IPS-NIHi11 (cell line): ENCODE data around the gene ANO3.

Source experiments
- DNase-seq: peaks from one replicate; pipeline ENCODE4 v3.0.0; 2012; ENCODE audit warnings: mixed read lengths, low spot score

ANO3 gene

DNA sequence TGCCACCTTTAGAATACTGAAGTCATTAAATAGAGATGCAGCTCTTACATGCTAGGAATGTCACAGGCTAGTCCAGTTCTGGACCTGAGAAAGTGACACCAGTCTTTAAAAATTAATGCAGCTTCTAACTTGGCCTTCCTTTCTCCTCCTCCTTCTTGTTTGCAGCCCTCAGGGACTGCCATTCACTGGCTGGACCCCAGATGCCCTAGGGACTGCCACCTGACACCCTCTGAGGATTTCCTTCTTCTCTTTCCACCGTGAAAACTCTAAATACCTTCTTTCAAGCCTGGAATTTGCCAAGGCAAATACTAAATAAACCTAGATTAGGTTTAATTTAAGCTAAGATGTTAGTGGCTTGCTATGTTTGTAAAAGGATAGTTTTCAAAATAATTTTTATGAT, 161.7 kb downstream of the ANO3 start:
- DNase-seq, result peak; percentile 16

DNA sequence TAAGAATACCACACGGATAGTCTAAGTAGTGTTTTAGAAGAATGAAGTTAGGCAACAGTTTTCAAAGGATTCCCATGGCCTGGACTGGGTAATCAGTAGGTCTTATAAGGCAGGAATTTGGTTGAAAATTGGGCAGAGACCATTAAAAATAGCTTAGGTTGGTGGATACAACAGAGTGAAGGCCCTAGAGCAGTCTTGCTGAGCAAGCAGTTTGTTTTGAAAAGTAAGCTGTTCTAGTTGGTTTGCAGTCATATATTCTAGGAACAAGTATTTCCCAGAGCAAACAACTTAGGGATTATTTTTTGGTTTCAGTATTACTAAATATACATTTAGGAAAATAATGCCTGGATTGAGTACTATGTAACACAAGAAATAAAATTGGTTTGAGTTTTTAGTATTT, 175.3 kb downstream of the ANO3 start:
- DNase-seq, result no peak

DNA sequence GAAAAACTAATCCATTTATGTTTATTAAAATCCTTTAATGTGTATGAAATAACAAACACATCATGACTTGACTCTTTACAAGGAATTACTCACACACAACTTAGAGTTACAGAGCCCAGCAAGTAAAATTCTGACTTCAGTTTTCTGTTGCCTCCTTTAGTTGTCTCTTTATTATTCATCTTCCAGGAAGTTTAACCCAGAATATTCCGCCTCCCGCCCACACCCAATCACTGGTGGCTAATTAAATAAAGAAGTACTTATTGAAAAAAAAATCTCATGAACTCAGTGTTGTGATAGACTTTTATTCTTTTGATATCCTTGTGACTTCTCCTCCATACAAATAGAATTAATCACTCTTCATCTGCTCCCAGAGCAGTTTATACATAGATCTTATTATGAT, 178.2 kb downstream of the ANO3 start:
- DNase-seq, result no peak

DNA sequence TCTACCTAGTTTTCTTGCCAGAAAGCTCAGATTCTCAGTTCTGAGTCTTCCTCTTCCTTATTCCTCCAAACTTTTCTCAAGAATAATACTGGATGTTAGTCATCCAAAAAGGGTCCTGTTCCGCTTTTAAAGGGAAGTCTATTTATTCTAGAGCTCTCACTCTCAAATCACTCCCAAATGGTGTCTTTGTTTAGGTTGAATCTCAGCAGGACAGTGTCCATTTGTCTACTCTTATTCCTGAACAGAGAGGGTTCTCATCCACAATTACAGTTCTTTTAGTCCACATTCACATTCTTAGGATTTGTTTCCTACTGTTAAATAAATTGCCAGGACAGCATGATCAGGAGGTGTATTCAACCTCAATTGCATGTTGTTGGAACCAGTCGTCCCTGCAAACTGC, 178.8 kb downstream of the ANO3 start:
- no peak for DNase-seq

DNA sequence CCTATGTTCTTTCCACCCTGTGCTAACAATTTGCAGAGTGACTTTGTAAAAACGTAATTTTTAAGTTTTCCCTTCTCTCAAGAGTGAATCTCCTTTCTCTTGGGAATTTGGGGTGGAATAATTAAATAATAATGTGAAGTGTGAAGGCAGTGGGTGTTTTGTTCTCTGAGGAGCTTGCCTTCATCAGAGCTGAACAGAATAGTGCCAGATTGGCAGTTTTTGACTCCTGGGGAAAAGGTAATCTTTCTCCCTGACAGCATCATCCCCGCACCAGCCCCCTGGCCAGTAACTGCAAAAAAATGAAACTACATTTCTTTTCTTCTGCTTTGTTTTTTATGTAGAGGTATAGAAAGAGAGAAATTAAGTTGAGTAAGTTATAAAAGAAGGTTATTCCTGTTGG, 180.3 kb downstream of the ANO3 start:
- DNase-seq, result no peak

DNA sequence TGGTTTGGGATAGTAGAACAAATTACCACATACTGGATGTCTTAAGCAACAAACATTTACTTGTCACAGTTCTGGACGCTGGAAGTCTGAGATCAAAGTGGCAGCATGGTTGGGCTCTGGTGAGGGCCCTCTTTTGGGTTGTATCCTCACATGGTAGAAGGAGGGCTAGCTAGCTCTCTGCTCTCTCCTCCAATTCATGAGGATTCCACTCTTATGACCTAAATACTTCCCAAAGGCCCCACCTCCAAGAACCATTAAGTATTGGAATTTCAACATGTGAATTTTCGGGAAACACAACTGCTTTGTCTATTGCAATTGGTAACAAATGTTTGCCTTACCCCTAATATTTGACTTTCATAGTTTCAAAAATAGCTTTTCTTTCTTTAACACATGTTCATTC, 187.5 kb downstream of the ANO3 start:
- no peak for DNase-seq

DNA sequence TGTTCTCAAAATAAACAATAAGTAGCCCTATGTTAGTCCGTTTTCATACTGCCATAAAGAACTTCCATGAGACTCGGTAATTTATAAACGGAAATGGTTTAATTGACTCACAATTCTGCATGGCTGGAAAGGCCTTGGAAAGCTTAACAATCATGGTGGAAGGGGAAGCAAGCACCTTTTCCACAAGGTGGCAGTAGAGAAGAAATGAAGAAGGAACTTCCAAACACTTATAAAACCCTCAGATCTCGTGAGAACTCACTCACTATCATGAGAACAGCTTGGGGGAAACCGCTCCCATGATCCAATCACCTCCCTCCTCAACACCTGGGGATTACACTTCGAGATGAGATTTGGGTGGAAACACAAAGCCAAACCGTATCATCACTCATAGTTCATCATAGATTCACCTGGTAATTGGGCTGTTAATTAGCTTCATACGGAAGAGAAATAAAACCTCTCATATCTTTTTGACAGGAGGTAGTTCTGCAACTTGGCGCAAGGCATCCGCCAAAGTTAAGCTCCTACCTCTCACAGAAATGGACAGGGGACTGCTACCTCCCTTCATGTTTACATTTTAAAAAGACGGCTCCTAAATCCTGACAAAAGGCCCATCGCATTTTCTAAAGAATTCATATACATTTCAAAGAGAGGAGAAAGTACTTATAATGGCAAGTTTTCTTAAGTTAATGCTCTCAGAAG, 191.1 kb downstream of the ANO3 start:
- peak; percentile 40 for DNase-seq

DNA sequence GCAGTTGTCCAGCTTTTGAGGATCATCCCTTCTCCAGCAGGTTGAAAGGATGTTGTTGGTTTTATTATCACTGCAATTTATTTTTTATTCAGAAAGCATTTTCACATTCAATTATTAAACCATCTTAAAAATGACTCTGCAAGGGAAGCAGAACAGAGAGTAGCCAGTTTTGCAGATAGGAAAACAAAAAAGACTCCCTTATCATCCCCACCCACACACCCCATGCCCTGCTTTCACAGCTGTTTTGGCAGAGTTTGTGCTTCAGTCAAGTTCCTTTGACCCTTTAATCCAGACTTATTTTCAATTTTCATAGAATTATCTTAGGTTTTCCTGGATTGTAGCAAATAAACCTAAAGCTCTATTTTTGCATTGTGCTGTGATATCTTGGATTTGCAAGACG, 195.8 kb downstream of the ANO3 start:
- DNase-seq, result no peak

DNA sequence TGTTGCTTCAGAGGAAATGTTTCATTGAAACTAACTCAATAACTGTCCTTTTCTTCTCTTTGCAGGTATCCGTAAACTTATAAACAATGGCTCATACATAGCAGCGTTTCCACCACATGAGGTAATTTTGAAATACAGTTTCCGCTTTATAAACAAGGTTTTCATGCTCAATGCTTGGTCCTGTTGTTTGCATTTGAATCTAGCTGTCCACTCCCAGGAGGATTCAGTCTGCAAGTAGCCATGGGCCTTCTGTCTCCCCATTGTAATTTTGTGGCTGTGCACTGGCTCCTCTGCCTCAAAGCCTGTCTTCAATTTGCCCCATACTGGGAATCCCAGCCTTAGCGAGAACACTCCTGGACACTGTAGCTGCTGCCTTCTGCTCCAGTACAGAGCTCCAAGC, 205.4 kb downstream of the ANO3 start:
- no peak for DNase-seq

DNA sequence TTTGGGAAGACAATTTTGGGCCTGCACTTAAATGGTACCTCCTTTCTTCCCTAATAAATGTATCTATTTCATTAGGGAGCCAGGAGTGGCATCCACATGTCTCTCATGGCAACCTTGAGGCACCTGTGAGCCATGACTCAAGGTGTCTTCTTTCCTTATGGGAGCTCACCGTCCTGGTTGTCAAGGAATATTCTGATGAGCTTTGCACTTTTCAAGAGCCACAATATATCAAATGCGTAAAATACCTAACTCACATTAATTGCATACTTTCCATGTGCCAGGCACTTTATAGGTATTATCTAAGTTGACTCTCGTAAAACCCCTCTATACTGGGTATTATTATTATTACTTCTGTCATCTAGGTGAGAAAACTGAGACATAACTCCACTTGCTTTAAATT, 207.6 kb downstream of the ANO3 start:
- DNase-seq, result no peak

DNA sequence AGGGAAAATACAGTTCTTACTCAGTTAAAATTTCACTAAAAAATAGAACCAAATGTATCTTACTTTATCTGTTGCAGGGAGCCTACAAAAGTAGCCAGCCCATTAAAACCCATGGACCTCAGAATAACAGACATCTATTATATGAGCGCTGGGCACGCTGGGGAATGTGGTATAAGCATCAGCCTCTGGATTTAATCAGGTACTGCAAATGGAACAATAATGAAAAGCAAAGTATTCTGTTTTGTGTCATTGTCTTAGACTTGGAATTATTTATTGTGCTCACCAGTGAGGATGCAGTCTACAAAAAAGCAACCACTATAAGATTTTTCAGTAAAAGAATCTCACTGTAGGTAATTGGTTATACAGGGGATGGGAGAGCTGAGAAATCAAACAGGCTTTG, 209.9 kb downstream of the ANO3 start:
- no peak for DNase-seq

DNA sequence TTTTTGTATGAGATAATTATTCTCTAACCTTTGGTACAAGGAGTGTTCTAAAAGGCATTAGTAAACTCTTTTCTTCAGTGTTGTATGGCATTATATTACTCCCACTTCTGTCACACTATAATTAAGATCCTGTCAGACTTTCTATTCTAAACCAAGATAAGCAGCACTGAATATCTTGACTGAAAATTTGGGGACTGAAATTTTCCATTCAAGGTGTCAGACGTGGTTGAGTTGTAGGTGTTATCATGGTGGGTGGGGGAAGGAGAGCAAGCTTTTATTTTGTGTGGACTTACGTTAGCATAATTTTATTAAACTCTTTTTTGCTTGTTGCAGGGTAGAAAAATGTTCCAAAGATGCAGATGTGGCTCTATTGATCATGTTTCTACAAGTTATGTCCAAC, 217.2 kb downstream of the ANO3 start:
- no peak for DNase-seq

DNA sequence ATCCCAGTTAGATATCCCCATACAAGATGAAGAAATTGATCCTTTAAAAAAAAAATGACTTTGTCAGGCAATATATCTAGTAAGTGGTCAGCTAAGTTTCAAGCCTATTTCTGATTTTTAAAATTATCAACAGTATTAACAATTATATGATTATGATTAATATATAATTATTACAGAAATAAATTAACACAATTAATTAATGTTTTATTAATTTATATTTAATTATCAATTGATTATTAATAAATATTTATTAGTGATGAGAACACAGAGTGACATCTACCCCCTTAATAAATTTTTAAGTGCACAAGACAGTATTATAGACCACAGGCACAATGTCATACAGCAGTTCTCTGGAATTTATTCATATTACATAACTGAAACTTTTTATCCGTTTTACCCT, 218.1 kb downstream of the ANO3 start:
- no peak for DNase-seq

DNA sequence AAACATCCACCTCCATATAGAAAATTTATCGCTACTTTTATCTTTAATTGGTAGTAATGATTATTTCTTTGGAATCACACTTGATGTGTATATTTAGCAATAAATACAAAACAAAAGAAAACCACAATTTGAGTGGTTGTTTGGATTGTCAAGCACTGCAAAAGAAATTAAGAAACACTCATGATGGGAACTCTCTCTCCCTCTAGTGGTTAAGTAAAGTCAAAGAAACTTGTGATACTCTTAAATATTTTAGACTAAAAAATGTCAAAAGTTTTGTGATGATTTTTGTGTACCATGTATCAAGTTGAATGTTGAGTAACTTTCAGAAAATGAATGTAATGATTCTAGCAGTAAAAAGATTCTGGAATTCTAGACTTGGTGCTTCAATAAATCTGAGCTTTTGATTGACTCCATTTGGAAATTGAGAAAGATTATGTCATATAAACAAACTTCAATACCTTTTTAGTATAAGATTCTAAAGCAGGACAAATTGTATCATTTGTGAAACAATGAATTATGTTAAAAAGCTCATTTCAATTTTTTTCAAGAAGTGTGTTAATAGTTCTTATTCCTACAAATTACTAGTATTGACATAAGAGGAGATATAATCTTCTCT, 219.4 kb downstream of the ANO3 start:
- no peak for DNase-seq

DNA sequence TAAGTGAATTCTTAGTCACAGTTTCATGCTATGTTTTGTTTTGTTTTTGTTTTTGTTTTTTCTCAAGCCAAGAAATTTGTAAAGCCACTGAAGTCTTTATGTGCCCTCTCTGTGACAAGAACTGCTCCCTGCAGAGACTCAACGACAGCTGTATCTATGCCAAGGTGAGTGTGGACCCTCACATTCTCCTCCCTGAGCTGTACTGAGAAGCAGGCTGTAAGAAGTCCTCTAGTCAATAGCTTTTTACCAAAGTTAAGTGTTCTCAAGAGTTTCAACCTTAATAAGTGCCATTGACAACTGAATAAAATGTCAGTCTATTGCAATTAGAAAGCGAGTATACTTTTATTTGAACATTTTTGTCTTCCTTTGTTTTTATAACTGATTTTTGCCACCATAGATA, 221.3 kb downstream of the ANO3 start:
- no peak for DNase-seq

DNA sequence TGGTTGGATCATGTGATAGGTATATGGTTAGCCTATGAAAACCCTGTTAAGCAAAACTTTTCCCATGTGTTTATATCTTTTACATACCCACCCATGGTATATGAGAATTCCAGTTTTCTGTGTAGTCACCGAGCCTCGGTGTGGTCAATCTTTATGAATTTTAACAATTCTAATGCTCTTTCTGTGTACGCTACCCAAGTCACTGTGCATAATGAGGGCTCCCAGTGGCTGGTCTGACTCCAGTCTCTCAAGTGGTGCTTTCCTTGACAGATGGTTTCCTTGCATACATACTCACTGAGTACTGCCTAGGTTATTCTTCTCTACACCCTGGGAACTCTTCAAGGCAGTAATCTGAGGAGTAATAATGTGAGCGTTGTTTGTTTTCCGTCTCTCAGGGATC, 222.5 kb downstream of the ANO3 start:
- no peak for DNase-seq

DNA sequence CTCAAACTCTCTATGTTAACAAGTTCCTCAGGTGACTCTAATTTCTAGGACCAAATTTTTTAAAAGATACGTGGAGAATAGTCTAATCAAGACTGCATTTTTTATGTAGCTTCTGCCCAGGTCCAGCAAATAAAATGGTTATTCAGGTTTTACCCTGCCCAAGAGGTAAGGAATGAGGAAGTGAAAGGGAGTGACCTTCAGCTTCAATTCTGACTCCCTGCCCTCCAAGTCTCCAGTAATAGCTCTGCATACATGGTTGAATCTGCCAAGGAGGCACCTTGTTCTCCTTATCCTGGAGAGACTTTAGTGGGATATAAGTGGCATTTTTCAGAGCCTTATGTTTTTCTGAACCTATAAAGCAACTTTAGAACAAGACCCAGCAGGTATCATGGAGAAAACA, 224.7 kb downstream of the ANO3 start:
- DNase-seq, result no peak

DNA sequence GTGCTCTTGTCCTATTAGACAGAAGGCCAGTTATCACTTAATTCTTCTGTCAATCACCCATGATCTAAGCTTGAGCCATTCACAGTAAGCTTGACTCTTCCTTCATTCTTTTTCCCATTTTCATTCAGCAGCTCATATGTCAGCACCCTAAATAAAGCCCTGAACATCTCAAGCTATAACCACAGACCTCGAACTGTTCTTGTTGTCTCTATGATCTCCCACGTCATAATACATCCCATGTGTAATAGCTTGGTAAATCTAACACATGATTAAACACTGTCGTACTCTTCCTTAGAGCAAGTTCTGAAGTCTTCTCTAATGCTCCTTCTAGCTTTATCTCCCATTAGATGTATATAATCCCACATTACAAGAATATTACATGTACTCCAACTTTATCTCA, 225.7 kb downstream of the ANO3 start:
- DNase-seq, result no peak

DNA sequence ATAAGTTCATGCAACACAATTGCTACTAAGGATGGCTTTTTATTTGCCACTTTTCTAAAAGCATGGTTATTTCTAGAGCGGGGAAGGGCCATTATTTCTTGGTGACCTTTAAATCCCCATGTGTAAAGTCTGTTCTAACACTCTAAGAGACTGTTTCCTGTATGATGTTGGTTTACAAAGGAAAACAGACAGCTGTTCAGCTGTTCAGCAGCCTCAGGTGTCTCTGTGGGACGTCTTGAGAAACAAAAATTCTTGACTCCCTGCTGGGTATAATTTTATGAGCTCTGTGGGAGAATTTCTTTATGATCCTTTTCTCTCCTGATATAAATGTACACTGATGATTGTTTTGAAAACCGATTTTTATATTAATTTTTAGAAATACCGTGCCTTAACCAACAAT, 226.3 kb downstream of the ANO3 start:
- no peak for DNase-seq

DNA sequence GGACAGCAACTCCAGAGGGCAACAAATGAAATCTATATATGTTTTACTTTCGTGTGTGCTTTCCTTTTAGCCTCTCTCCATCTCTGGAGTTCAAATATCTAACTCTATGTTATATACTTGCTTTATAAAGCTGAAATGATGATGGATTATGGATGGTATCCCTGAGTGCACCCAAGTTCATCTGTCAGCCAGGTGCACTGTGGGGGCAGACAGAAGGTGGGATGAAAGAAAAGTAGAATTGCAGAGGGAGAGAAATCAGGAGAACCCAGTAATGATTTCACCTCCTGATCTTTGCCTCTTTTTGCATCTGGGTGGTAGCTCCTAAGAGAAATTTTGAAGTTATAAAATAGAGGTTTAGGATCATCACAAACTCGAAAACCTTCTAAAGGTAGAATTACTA, 237.7 kb downstream of the ANO3 start:
- DNase-seq, result no peak

DNA sequence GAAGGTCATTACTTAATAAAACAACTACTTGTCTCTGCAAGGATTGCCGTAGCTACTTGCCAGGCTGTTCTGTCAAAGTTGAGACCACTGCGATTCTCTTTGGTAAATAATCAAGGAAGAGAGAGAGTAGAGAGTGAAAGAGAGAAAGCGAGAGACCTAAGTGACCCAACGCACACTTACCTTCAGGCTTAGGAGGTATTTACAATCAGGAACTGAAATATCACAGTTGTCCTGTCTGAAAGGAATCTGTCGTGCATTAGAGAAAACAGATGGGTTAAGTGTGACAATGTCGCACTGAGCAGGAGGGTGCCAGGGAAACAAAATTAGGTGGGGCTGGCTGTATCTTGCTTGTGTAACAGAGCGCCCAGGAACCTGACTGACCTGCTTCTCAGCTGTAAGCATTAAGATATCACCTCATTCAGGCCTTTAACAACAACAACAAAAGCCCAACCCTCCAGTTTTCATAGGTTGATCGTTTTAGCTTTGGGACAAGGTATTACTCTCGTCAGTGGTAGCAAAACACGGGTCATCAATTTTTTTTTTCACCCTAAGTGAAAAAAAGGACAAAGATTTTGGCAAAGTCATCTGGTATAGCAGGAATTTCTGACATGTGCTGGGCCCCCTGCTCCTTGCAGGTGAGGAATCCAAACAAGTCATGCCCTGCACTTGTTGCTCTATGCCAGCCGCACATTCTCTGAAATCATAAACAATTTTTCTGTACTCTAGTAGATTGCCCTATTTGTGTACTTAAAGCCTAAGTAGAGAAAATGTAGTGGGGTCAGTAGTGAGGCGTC, 240.1 kb downstream of the ANO3 start, which contains the start of gene MUC15:
Gene MUC15, minus strand, starts transcription at position 403 of the 794 bp plus-strand sequence. CDS start 5,169 bp downstream, outside the sequence.
- peak; percentile 22 for DNase-seq

DNA sequence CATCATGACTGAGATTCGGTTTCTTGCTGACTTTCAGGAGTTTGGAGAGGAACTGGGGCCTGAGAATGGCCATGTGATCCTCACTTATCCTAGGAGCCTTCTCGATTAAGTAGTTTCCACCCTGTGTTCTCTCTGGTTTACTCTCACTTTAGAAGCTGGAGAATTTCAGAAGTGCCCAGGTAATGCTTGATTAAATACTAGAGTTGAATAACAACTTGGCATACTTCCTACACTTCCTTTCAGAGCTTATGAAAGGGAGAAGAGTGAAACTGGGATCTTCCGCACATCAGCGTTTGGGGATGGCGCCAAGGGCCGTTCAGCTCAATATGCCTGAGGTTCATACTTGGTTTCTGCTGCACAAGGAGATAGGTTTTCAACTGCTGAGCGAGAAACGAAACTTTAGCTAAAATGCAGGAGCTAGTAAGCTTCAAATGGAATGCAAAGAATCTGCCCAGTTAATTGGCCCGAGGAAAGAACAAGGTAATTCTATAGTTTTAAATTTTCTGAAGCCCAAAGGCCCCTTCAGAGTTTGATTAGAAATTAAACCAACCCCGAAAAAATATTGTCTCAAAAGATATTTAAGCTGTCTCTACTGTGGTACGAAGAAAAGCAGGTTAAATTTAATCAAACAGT, 241.0 kb downstream of the ANO3 start:
- no peak for DNase-seq

DNA sequence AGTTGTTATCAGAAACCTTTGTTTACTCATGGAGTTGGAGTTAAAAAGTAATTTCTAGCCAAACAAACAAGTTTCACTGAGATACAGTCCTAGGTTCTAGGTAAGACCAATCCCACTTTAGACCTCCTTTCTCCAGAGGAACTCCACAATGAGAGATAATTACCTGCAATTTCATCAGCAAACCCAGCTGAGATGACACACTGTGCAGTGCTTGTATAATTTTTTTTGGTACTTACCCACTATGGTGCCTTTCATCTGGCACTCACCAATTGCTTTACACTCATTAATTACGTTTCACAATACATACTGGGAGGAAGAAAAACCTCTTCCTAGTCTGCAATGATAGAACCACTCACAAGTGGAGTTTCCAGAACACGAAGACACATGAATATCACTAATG, 242.0 kb downstream of the ANO3 start:
- no peak for DNase-seq
